Testis (tissue), 3 donors: Measurements from ENCODE around the gene NBAS. TPM values are rescaled to one million over a fixed set of nuclear protein-coding genes. Genes with fewer than 3 reads are reported as not detected.

Source experiments
- DNase-seq: peaks from one replicate; pipeline ENCODE4 v3.0.0-alpha.2; 2019
- H3K27ac ChIP-seq, 2 donors: fragments of 200-600 bp; sonication (generic); one replicate each; pipeline ENCODE4 v1.5.1; 2019
- H3K27me3 ChIP-seq: fragments of 200-600 bp; sonication (generic); one replicate; pipeline ENCODE4 v1.5.1; 2019
- H3K36me3 ChIP-seq: fragments of 200-600 bp; sonication (generic); one replicate; pipeline ENCODE4 v1.5.1; 2017; ENCODE audit warnings: low read depth; ENCODE audit errors: missing control alignments
- H3K4me1 ChIP-seq: fragments of 200-600 bp; sonication (generic); one replicate; pipeline ENCODE4 v1.5.1; 2019
- H3K4me3 ChIP-seq, 2 donors: fragments of 200-600 bp; sonication (generic); one replicate each; pipeline ENCODE4 v1.5.1; 2017 to 2019
- H3K9me3 ChIP-seq: fragments of 200-600 bp; sonication (generic); one replicate; pipeline ENCODE4 v1.5.1; 2017
- CTCF ChIP-seq, 3 experiments: fragments of 450-650 bp in 2 of 3; fragments of 200-600 bp in 1 of 3; sonication (generic) in 1 of 3; IDR thresholded peaks; one replicate each; pipeline ENCODE4 v1.5.1; 2016 to 2019; ENCODE audit warnings: antibody characterized with exemption in 3 of 3, mild to moderate bottlenecking in 2 of 3, moderate library complexity in 1 of 3
- POLR2A ChIP-seq: fragments of 450-650 bp; IDR thresholded peaks from one replicate; pipeline ENCODE4 v1.6.1; 2017; ENCODE audit warnings: antibody characterized with exemption, mild to moderate bottlenecking, moderate library complexity
- WGBS, 2 donors: methylation state at CpG; one replicate each; pipeline ENCODE4 v1.1.5; 2018; 5-methylcytosine and 5-hydroxymethylcytosine counted together
- intact Hi-C: fragments of 100-400 bp; cut with DNase I; formaldehyde crosslinking; loops from one replicate; pipeline ENCODE4 v1.15.1; 2023; ENCODE audit warnings: low total_unique reads
- polyA plus RNA-seq: library from polyadenylated mRNA; stranded (reverse); fragments of 350-450 nt; fragmentation: Illumina TruSeq; extraction: RNeasy Lipid Tissue Mini Kit (QIAGEN cat#74804); gene quantifications from one replicate; pipeline ENCODE4 v1.2.3, GENCODE V29; 2014; ENCODE audit warnings: low read depth, low replicate concordance; ENCODE audit not compliant: insufficient read depth
- total RNA-seq, 2 donors: library from RNA; depleted of rRNA; stranded (reverse); fragments of >200 nt; gene quantifications; one replicate each; pipeline ENCODE4 v1.2.3, GENCODE V29; 2016

Gene NBAS
- total and polyA plus RNA-seq, 3 donors from 2014 or later: 75.8 to 84.2 (median 79.7) TPM

DNA sequence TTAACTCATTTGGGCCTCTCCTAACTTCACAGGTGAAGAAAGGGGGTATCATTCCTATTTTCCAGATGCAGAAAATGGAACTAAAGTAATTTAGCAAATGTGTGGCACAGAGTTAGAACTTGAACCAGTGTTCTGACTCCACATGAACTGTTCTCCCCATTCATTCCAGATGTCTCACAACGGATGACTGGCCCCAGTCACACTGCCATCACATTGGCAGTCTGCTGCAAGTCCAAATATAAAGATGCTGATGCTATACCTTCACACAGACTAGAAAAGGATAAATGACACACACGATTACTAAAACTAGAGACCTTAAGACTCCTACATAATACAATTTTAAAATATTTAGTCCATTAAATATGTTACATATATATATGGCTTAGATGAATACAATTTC is 195.7 kb downstream of the NBAS start:
- Histone ChIP-seq H3K4me3 (no peak overlapping the region), H3K36me3 (no peaks in the 10 kb centered on the region), H3K27me3 (no peaks in the 10 kb centered on the region), H3K27ac (no peak overlapping the region), H3K9me3 (no peaks in the 10 kb centered on the region), H3K4me1 (no peaks in the 10 kb centered on the region)
- intact Hi-C loops: no loop called here
- WGBS, 2 donors: 50 to 69% methylated on average over 2 of the region's 2 CpGs
- DNase-seq: no peak
- no peak for TF ChIP-seq POLR2A
- no peak for TF ChIP-seq CTCF (IDR thresholded peaks at IDR 0.05)

- H3K4me3 ChIP-seq: no peak overlapping the region
- no peak for DNase-seq
- TF ChIP-seq POLR2A (no peak), CTCF (IDR thresholded peaks at IDR 0.05) (no peak)
- no peaks in the 10 kb centered on the region for H3K9me3 ChIP-seq
- H3K27ac ChIP-seq: no peak overlapping the region
- H3K4me1 ChIP-seq: no peaks in the 10 kb centered on the region
- WGBS, 2 donors: 92 to 99% methylated on average over 2 of the region's 2 CpGs
- H3K27me3 ChIP-seq: no peaks in the 10 kb centered on the region
- no peaks in the 10 kb centered on the region for H3K36me3 ChIP-seq
- intact Hi-C loops: no loop called here
These were observed 196.6 kb downstream of the NBAS start for GRCh38 chr2:15364561-15364960.

- 95 to 98% methylated on average over 3 of the region's 3 CpGs for WGBS, 2 donors
- Histone ChIP-seq H3K4me1 (no peaks in the 10 kb centered on the region), H3K9me3 (no peaks in the 10 kb centered on the region), H3K4me3 (no peak overlapping the region), H3K36me3 (no peaks in the 10 kb centered on the region), H3K27ac (no peak overlapping the region), H3K27me3 (no peaks in the 10 kb centered on the region)
- TF ChIP-seq POLR2A (no peak), CTCF (IDR thresholded peaks at IDR 0.05) (no peak)
- intact Hi-C loops: no loop called here
- no peak for DNase-seq
These were observed 197.4 kb downstream of the NBAS start for GRCh38 chr2:15363734-15364133.

DNA sequence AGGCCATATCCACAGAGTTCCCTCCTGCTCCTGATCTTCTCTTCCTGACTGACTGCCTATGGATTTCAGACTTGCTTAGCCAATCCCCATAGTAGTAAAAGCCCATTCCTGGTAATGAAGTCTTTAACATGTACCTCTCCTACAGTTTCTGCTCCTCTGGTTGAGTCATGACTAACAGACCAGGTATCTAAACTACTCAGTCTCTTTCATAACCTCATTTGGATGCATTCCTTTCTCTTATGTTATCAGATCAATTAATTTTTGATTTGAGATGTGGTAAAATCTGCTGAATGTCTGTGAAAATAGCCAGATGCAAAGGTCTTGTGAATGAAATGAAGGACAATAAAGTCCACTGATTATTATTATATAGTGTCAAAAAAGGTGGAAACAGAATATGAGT is 198.0 kb downstream of the NBAS start:
- H3K36me3 ChIP-seq: no peaks in the 10 kb centered on the region
- DNase-seq: no peak
- no peaks in the 10 kb centered on the region for H3K27me3 ChIP-seq
- no peaks in the 10 kb centered on the region for H3K4me1 ChIP-seq
- H3K4me3 ChIP-seq: no peak overlapping the region
- no peak overlapping the region for H3K27ac ChIP-seq
- TF ChIP-seq POLR2A (no peak), CTCF (IDR thresholded peaks at IDR 0.05) (no peak)
- H3K9me3 ChIP-seq: no peaks in the 10 kb centered on the region
- intact Hi-C loops: no loop called here

DNA sequence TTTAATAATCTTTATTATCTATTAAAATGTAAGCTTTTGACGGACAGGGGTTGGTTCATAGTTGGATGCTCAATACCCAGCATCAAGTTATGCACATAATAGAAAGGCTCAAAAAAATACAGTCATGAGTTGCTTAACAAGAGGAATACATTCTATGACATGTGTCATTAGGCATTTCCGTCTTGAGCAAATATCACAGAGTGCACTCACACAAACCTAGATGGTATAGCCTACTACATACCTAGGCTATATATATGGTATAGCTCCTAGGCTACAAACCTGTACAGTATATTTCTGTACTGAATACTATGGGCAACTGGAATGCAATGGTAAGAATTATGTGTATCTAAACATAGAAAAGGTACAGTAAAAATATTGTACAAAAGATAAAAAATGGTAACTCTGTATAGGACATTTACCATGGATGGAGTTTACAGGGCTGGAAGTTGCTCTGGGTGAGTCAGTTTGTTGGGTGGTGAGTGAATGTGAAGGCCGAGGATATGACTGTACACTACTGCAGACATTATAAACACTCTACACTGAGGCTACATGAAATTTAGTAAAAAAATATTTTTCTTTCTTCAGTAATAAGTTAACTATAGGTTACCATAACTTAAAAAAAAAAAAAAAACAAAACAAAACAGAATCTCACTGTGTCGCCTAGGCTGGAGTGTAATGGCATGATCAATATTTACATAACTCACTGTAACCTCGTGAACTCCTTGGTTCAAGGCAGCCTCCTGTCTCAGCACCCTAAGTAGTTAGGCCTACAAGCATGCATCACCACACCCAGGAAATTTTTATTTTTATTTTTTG is 201.2 kb downstream of the NBAS start:
- DNase-seq: no peak

More for the DNA sequence above, 201.2 kb downstream of the NBAS start:
- Histone ChIP-seq H3K36me3 (no peaks in the 10 kb centered on the region), H3K9me3 (no peaks in the 10 kb centered on the region), H3K4me1 (no peaks in the 10 kb centered on the region), H3K4me3 (no peak overlapping the region), H3K27ac (no peak overlapping the region), H3K27me3 (no peaks in the 10 kb centered on the region)
- TF ChIP-seq POLR2A (no peak), CTCF (IDR thresholded peaks at IDR 0.05) (no peak)
- WGBS, 2 donors: 91 to 92% methylated on average over 5 of the region's 5 CpGs
- intact Hi-C loops: no loop called here
